GM21526 (cell line): Measurements from ENCODE around the gene ARHGEF3.

Source experiments
- ATAC-seq: cut with Tn5 transposase; IDR thresholded peaks from one replicate; pipeline ENCODE4 v1.9.1; 2021; ENCODE audit warnings: moderate library complexity; ENCODE audit not compliant: unreplicated experiment, low FRiP score

The ARHGEF3 gene

GRCh38 chr3:56823984-56824703 is 22.4 kb upstream of the ARHGEF3 start:
- ATAC-seq: no peak

- ATAC-seq: no peak
Measured at GRCh38 chr3:56823421-56823926, 21.7 kb upstream of the ARHGEF3 start.

GRCh38 chr3:56822501-56822900 is 20.8 kb upstream of the ARHGEF3 start:
- ATAC-seq: no peak

- no peak for ATAC-seq
Measured at GRCh38 chr3:56819016-56819809, 17.5 kb upstream of the ARHGEF3 start.

- ATAC-seq: no peak
Measured at GRCh38 chr3:56818156-56818985, 16.6 kb upstream of the ARHGEF3 start.

- ATAC-seq: no peak
Measured at GRCh38 chr3:56817646-56818045, 15.9 kb upstream of the ARHGEF3 start.

- ATAC-seq: no peak
Measured at GRCh38 chr3:56816061-56816460, 14.3 kb upstream of the ARHGEF3 start.

GRCh38 chr3:56815589-56815988 is 13.8 kb upstream of the ARHGEF3 start:
- no peak for ATAC-seq

GRCh38 chr3:56813653-56813960 is 11.9 kb upstream of the ARHGEF3 start:
- no peak for ATAC-seq

- no peak for ATAC-seq
Measured at GRCh38 chr3:56812754-56813652, 11.3 kb upstream of the ARHGEF3 start.

- ATAC-seq: no peak
Measured at GRCh38 chr3:56811546-56812202, 9.9 kb upstream of the ARHGEF3 start.

GRCh38 chr3:56810577-56811545 is 9.1 kb upstream of the ARHGEF3 start:
- no peak for ATAC-seq

GRCh38 chr3:56806407-56806806 is 4.7 kb upstream of the ARHGEF3 start:
- no peak for ATAC-seq

GRCh38 chr3:56802790-56803189 is 1.0 kb upstream of the ARHGEF3 start:
- ATAC-seq: no peak

- no peak for ATAC-seq
Measured at GRCh38 chr3:56802378-56802745, 613 bp upstream of the ARHGEF3 start.

GRCh38 chr3:56800832-56801661 is 702 bp downstream of the ARHGEF3 start:
- no peak for ATAC-seq

- no peak for ATAC-seq
Measured at GRCh38 chr3:56800130-56800831, 1.5 kb downstream of the ARHGEF3 start.
